Adrenal gland (tissue), 12 donors: Measurements from ENCODE around the gene TPM2. TPM values are rescaled to one million over a fixed set of nuclear protein-coding genes. Genes with fewer than 3 reads are reported as not detected.

Experiments
- DNase-seq, 7 donors: peaks; one replicate each; pipeline ENCODE4 v3.0.0-alpha.2; 2019 to 2020
- H3K27ac ChIP-seq, 5 donors: fragments of 200-600 bp; sonication (generic) in 4 of 5; 1 replicate in 3 of 5; 2 replicates in 2 of 5; pipeline versions ENCODE4 v1.5.1 to v1.8.0; 2016 to 2020; ENCODE audit warnings: mild to moderate bottlenecking in 1 of 5
- H3K27me3 ChIP-seq: fragments of 200-600 bp; 2 replicates; pipeline ENCODE4 v1.8.0; 2021
- H3K36me3 ChIP-seq, 2 donors: fragments of 200-600 bp; replicated peaks in 1 of 2; 1 replicate in 1 of 2; 2 replicates in 1 of 2; pipeline versions ENCODE4 v1.5.1 to v1.8.0; 2018 to 2022
- H3K4me1 ChIP-seq, 2 donors: fragments of 200-600 bp; replicated peaks in 1 of 2; 1 replicate in 1 of 2; 2 replicates in 1 of 2; pipeline versions ENCODE4 v1.5.1 to v1.8.0; 2018 to 2021
- H3K4me3 ChIP-seq, 4 donors: fragments of 200-600 bp; sonication (generic) in 3 of 4; one replicate each; pipeline ENCODE4 v1.5.1; 2016 to 2018
- H3K9me3 ChIP-seq, 3 donors: fragments of 200-600 bp; sonication (generic) in 1 of 3; replicated peaks in 1 of 3; 1 replicate in 2 of 3; 2 replicates in 1 of 3; pipeline versions ENCODE4 v1.5.1 to v1.8.0; 2016 to 2021
- CTCF ChIP-seq, 6 experiments: fragments of 450-650 bp in 4 of 6; fragments of 200-600 bp in 2 of 6; sonication (generic) in 1 of 6; IDR thresholded peaks; 1 replicate in 5 of 6; 2 replicates in 1 of 6; pipeline versions ENCODE4 v1.5.1 to v1.8.0; 2016 to 2021; ENCODE audit warnings: antibody characterized with exemption in 6 of 6, mild to moderate bottlenecking in 2 of 6, moderate library complexity in 1 of 6
- POLR2A ChIP-seq, 2 donors: fragments of 450-650 bp; IDR thresholded peaks; one replicate each; pipeline ENCODE4 v1.6.1; 2017; ENCODE audit warnings: antibody characterized with exemption in 2 of 2, mild to moderate bottlenecking in 2 of 2, moderate library complexity in 1 of 2
- WGBS, 4 donors: extraction: QIAGEN DNeasy Blood & Tissue Kit in 2 of 4; methylation state at CpG; one replicate each; pipeline versions ENCODE4 v1.1.5 to v1.1.7; 2013 to 2017; 5-methylcytosine and 5-hydroxymethylcytosine counted together
- intact Hi-C, 2 donors: fragments of 100-400 bp; cut with DNase I; formaldehyde crosslinking; loops; one replicate each; pipeline versions ENCODE4 v1.14.1 to v1.15.0; 2022 to 2023
- polyA plus RNA-seq, 3 donors: library from polyadenylated mRNA; stranded (reverse); fragments of 200-250 nt in 2 of 3; fragments of 350-450 nt in 1 of 3; fragmentation: Illumina TruSeq in 1 of 3; extraction: RNeasy Lipid Tissue Mini Kit (QIAGEN cat#74804) in 1 of 3; gene quantifications; one replicate each; pipeline ENCODE4 v1.2.3, GENCODE V29; 2013 to 2014
- total RNA-seq, 9 donors: library from RNA; depleted of rRNA in 4 of 9; stranded (reverse); fragments of >200 nt in 4 of 9; fragments of 120-200 nt in 1 of 9; fragmentation: NEBNext Ultra II Directional in 1 of 9; extraction: Animal tissue kit (Norgen Biotek cat#: 25700) in 1 of 9; gene quantifications; one replicate each; pipeline versions ENCODE4 v1.1.0 to v1.2.4, GENCODE V29; 2013 to 2023
- donor health status: healthy with polysubstance abuse.
- donor health status: Bipolar disorder and iron deficiency.
- donor health status: DM: yes; HTN: yes; CAD: no.
- donor health status: DM: no; HTN: no; CAD: no.
- donor health status: DM: no; HTN: no; CAD: no.
- donor health status: DM: yes; HTN: yes; CAD: no.

TPM2 gene
- total and polyA plus RNA-seq, 12 donors = 188 to 1,472 (median 397) TPM

- Histone ChIP-seq H3K4me3 (peak overlapping the region in 1 of 4 donors; percentile 90), H3K27ac (peak overlapping the region in 4 of 5 donors; percentile 56 to 99 (median 77)), H3K9me3 (no peaks in the 10 kb centered on the region), H3K4me1 (peaks cover 49 to 52% of the 10 kb centered on the region in 2 donors), H3K36me3 (peaks cover 0 to 32% of the 10 kb centered on the region in 2 donors), H3K27me3 (no peaks in the 10 kb centered on the region)
- TF ChIP-seq POLR2A (IDR thresholded peaks at IDR 0.05) (no peak), CTCF (IDR thresholded peaks at IDR 0.05) (no peak)
- intact Hi-C loops = loop anchor here in 1 of 2 donors (5.0 kb wide), 1 partner anchor 35 kb away; no protein-coding TSS in a partner anchor
- 33 to 59% (median 49%) methylated on average over 4 to 5 of the region's 5 CpGs for WGBS, 4 donors
- DNase-seq = no peak
Observed at GRCh38 chr9:35727676-35728040, 37.9 kb upstream of the TPM2 start.

- no peak for TF ChIP-seq POLR2A (IDR thresholded peaks at IDR 0.05)
- TF ChIP-seq CTCF (IDR thresholded peaks at IDR 0.05) = no peak
- WGBS, 4 donors = 45 to 52% (median 47%) methylated on average over 3 of the region's 3 CpGs
- H3K9me3 ChIP-seq = no peaks in the 10 kb centered on the region
- peaks cover 49 to 52% of the 10 kb centered on the region in 2 donors for H3K4me1 ChIP-seq
- no peak overlapping the region for H3K4me3 ChIP-seq
- intact Hi-C loops = loop anchor here in 1 of 2 donors (5.0 kb wide), 1 partner anchor 35 kb away; no protein-coding TSS in a partner anchor
- H3K27me3 ChIP-seq = no peaks in the 10 kb centered on the region
- DNase-seq = peak in 4 of 7 donors; percentile 52 to 75 (median 56)
- peaks cover 0 to 39% of the 10 kb centered on the region in 2 donors for H3K36me3 ChIP-seq
- H3K27ac ChIP-seq = peak overlapping the region in 4 of 5 donors; percentile 56 to 99 (median 77)
Observed at GRCh38 chr9:35726931-35727330, 37.2 kb upstream of the TPM2 start.

- 90 to 97% (median 91%) methylated on average over 6 to 11 of the region's 11 CpGs for WGBS, 4 donors
- Histone ChIP-seq H3K27ac (no peak overlapping the region), H3K27me3 (no peaks in the 10 kb centered on the region), H3K4me3 (no peak overlapping the region), H3K36me3 (peaks cover 0 to 55% of the 10 kb centered on the region in 2 donors), H3K9me3 (no peaks in the 10 kb centered on the region), H3K4me1 (peaks cover 37 to 44% of the 10 kb centered on the region in 2 donors)
- intact Hi-C loops = loop anchor here in 1 of 2 donors (5.0 kb wide), 1 partner anchor 33 kb away; no protein-coding TSS in a partner anchor
- no peak for DNase-seq
- no peak for TF ChIP-seq CTCF (IDR thresholded peaks at IDR 0.05)
- TF ChIP-seq POLR2A (IDR thresholded peaks at IDR 0.05) = no peak
Observed at GRCh38 chr9:35725362-35725761, 35.6 kb upstream of the TPM2 start.

- Histone ChIP-seq H3K27ac (no peak overlapping the region), H3K36me3 (peaks cover 0 to 69% of the 10 kb centered on the region in 2 donors), H3K4me3 (no peak overlapping the region), H3K27me3 (no peaks in the 10 kb centered on the region), H3K4me1 (peaks cover 24 to 30% of the 10 kb centered on the region in 2 donors), H3K9me3 (no peaks in the 10 kb centered on the region)
- intact Hi-C loops = no loop called here
- DNase-seq = no peak
- WGBS, 4 donors = 88 to 93% (median 91%) methylated on average over 6 to 8 of the region's 8 CpGs
- TF ChIP-seq POLR2A (IDR thresholded peaks at IDR 0.05) (no peak), CTCF (IDR thresholded peaks at IDR 0.05) (no peak)
Observed at GRCh38 chr9:35723908-35724307, 34.2 kb upstream of the TPM2 start.
